Uterus (tissue), 2 donors: ENCODE measurements around the gene ROPN1B.
"Not testable (repeated sequence)": the region's sequence is repeated elsewhere in the genome, so short reads cannot be mapped to it uniquely, and the experiment has no call there.

Source experiments
- CTCF ChIP-seq, 4 experiments: fragments of 200-600 bp in 2 of 4; fragments of 450-650 bp in 2 of 4; sonication (generic) in 2 of 4; IDR thresholded peaks; one replicate each; pipeline ENCODE4 v1.5.1; 2016 to 2019; ENCODE audit warnings: antibody characterized with exemption in 4 of 4, mild to moderate bottlenecking in 2 of 4, moderate library complexity in 1 of 4
- POLR2A ChIP-seq, 2 donors: fragments of 450-650 bp; IDR thresholded peaks; one replicate each; pipeline ENCODE4 v1.6.1; 2016; ENCODE audit warnings: antibody characterized with exemption in 2 of 2, mild to moderate bottlenecking in 1 of 2, moderate library complexity in 1 of 2

GRCh38 chr3:125948901-125949300 lies 20.1 kb upstream of the ROPN1B start:
- TF ChIP-seq CTCF, POLR2A (IDR thresholded peaks at IDR 0.05): not testable (repeated sequence)
